ENCODE results near the gene GPER1.

GRCh38 chr7:1081336-1081735 is 6.6 kb upstream of the GPER1 start:
- no peak for TF ChIP-seq EZH2phosphoT487 (IDR thresholded peaks at IDR 0.05; ENCODE audit: borderline replicate concordance, low read length)
- TF ChIP-seq, protein P1, sequence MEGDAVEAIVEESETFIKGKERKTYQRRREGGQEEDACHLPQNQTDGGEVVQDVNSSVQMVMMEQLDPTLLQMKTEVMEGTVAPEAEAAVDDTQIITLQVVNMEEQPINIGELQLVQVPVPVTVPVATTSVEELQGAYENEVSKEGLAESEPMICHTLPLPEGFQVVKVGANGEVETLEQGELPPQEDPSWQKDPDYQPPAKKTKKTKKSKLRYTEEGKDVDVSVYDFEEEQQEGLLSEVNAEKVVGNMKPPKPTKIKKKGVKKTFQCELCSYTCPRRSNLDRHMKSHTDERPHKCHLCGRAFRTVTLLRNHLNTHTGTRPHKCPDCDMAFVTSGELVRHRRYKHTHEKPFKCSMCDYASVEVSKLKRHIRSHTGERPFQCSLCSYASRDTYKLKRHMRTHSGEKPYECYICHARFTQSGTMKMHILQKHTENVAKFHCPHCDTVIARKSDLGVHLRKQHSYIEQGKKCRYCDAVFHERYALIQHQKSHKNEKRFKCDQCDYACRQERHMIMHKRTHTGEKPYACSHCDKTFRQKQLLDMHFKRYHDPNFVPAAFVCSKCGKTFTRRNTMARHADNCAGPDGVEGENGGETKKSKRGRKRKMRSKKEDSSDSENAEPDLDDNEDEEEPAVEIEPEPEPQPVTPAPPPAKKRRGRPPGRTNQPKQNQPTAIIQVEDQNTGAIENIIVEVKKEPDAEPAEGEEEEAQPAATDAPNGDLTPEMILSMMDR (IDR thresholded peaks at IDR 0.05; ENCODE audit: low read depth, low read length, poor library complexity, severe bottlenecking), result no peak
